Activated naive CD8-positive, alpha-beta T cell treated with anti-CD3 and anti-CD28 coated beads, Interleukin-2, amount 50 U/mL, for 16 hours (primary cell): ENCODE results near the gene MESP1.
A peak's percentile ranks its signal among the peaks of the same experiment; 100 is the strongest.

ENCODE experiments used
- DNase-seq: peaks from one replicate; pipeline ENCODE4 v3.0.0-alpha.2; 2020; ENCODE audit warnings: low read depth, low spot score

The MESP1 gene

GRCh38 chr15:89758981-89759380 lies 7.9 kb upstream of the MESP1 start:
- no peak for DNase-seq

- DNase-seq: no peak
Measured at GRCh38 chr15:89758283-89758682, 7.2 kb upstream of the MESP1 start.

DNA sequence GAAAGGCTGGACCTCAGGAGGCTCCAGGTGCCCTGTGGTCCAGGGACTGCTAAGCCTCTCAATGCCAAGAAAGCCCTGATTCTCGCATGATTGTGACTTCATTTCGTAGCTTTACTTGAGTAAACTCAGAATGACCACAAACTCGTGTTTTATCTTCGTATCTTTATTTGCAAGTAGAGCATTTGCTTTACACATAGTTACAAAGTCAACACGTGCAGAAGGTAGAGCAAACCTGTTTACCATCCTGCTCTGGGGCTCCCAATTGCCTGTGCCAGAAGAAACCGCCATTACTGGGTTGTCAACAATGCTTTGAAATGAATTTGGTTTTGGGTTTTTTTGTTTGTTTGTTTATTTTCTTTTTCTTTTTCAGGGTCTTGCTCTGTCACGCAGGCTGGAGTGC lies 5.8 kb upstream of the MESP1 start:
- DNase-seq: no peak

- no peak for DNase-seq
Measured at GRCh38 chr15:89755701-89756100, 4.7 kb upstream of the MESP1 start.

DNA sequence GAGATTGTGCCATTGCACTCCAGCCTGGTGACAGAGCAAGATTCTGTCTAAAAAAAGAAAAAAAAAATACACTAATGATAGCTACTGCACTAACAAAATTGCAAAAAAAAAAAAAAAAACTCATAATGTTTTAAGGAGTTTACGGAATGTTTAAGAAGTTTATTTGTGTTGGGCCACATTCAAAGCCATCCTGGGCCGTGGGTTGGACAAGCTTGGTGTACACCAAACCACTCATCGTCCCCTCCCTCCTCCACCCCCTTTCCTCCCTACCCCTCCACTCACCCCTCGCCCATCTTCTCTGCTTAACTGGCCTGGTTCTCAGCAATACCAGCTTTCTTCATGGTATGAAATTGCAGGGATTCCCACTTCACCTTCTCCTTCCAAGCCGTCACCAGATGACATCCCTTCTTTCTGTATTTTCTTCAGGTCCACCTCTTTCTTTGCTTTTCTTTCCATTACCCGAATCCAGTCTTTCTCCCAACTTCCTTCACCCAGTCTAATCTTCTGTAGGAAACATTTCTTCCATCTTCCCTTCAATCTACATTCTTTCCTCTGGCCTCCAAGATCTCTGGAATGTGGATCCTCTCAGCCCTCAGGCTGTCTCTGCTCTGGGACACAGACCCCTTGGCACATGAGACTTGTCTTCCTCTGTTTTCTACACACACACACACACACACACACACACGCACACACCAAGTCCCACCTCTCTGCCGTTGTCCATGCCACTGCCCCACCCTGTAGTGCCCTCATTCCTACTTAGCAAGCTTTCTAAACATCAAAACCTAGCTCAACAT lies 3.5 kb upstream of the MESP1 start:
- DNase-seq: no peak

DNA sequence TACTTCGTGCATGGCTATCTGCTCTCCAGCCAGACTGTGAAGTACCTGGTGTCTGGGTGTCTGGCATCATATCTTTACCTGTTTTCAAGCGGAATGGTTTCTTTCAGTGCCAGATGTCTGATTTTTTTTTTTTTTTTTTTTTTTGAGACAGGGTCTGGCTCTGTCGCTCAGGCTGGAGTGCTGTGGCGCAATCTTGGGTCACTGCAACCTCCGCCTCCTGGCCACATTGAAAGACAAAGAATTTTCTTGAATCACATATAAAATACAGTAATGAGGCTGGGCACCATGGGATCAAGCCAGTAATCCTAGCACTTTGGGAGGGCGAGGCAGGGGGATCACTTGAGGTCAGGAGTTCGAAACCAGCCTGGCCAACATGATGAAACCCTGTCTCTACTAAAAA lies 2.8 kb upstream of the MESP1 start:
- no peak for DNase-seq

DNA sequence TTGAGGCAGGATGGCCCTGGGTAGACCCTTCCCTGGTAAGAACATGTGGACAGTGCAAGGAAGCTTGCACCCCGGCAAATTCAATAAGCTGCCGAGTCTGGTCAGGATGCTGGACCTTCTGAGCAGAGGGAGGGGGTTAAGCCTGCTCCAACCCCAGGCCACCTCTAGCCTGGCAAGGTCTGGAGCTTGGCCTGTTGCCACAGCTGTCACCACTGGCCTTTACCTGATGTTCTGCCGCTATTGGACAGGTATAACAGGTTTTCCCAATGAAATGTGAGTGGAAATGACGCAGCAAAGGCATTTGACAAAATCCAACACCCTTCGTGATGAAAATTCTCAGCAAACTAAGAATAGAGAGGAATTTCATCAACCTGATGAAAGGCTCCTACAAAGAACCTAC lies 699 bp upstream of the MESP1 start:
- DNase-seq: no peak

DNA sequence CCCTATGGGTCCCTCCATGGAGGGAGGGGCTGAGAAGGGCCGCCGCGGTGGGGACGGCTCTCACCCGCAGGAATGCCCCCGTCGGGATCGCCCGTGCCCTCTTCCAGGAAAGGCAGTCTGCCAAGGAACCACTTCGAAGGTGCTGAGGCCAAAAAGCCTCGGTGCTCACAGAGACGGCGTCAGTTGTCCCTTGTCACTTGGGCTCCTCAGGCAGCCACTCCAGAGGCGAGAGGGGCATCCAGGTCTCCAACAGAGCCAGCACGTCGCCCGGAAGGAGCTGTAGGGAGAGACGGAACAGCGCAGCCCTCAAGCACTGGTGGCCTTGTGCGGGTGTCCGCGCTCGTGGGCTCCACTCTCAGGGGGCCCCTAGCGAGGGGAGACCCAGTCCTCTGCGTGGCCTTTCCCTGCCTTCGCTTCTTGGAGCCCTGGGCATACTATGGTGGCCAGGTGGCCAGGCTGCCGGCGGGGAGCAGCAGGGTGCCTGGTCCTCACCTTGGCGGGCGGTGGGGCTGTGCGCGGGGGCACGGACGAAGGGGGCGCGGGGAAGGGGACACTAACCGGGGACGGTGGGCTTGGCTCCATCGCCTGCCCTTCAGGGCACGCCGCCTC lies 994 bp downstream of the MESP1 start:
- no peak for DNase-seq

- DNase-seq: no peak
Measured at GRCh38 chr15:89749526-89749925, 1.5 kb downstream of the MESP1 start.

- no peak for DNase-seq
Measured at GRCh38 chr15:89749054-89749453, 2.0 kb downstream of the MESP1 start.

DNA sequence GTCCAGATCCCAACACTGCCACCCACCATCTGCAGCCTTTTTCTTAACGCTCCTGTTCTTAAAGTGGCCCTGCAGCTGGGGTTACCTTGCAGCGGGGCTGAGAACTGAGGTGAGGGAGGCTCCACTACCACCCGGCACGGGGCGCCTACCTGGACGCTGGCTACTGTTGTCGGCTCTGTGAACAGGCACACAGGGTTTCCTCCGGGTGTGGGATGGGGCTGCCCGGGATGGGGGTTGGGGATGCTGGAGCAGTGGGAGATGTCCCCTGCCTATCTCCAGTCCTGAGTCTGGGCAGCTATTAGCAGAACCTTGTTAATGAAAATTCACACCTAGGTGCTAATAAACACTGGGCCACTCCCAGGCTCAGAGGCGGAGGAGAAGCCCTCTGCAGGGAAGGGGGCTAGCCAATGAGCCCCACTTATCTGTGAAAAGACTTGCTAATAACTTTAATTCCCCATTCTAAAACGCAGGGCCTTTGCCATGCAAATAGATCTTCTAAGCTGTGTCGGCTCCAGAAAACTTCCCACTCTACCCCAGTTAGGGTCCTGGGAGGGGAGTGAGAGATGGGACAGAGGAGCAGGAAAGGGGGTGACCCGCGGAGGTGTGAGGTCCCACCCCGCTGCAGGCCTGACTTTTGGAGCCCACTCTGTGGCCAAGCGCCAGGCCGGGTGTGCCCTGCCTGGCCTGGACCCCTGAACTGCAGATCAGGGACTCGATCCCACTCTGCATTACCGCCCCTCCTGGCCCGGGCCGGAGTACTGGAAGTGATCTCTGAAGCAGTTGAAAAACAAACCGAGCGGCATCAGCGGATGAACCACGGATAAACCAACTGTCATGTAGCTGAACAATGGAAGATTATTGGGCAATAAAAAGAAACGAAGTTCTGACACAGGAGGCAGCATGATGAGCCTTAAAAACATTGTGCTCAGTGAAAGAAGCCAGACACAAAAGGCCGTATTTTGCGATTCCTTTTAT lies 3.1 kb downstream of the MESP1 start:
- no peak for DNase-seq

- no peak for DNase-seq
Measured at GRCh38 chr15:89746386-89746780, 4.7 kb downstream of the MESP1 start.

GRCh38 chr15:89745768-89746167 lies 5.3 kb downstream of the MESP1 start:
- DNase-seq: no peak

DNA sequence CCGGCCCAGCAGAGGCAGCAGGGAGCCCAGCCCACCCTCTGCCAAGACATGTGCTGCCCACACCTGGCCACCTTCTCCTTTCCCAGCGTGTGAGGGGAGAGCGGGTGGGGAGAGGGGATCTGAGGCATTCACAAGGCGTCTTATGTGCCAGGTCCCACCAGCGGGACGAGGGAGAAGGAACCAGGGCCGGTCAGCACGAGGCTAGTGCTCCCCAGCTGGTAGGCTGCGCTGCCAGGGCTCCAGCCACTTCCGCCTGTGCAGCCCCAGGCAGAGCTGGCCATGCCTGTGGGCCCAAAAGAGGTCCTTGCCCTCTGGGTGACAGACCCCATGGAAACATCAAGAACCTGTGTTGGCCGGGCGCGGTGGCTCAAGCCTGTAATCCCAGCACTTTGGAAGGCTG lies 5.9 kb downstream of the MESP1 start:
- DNase-seq: no peak

DNA sequence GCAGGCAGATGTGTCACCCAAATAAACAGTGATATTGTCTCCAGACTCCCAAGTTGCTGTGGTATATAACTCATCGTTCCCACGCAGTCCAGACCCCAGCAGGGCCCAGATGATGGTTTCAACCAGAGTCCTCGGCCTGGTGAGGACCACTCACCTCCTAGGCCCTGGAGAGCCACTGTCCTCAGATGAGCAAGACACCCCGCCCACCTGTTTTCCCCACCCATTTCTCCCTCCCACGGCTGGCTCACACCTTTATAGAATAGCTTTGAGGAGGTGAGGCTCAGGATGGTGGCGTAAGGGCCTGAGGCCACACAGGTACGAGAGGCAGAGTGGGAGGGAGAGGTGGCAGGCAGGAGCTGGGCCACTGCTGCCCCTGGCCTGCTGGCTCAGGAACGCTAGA lies 7.5 kb downstream of the MESP1 start:
- DNase-seq: no peak

- no peak for DNase-seq
Measured at GRCh38 chr15:89743011-89743410, 8.0 kb downstream of the MESP1 start.

DNA sequence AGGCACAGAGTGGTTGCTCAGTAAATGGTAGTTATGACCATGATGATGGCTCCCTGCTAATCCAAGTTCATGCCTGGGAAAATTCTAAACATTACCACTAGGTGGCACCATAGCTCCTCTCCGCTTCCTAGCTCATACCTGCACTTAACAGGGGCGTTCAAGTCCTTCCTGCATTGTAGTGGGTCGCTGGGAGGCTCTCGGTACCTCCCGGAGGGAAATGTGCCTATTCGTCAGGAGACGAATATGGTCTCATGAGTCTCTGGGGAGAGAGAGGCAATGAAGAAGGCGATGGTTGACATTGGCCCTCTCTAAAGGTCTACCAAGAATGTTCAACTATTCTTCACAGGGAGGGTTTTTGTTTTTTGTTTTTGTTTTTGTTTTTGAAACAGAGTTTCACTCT lies 10.9 kb downstream of the MESP1 start:
- peak; percentile 14 for DNase-seq

GRCh38 chr15:89735773-89736172 lies 15.3 kb downstream of the MESP1 start:
- no peak for DNase-seq

DNA sequence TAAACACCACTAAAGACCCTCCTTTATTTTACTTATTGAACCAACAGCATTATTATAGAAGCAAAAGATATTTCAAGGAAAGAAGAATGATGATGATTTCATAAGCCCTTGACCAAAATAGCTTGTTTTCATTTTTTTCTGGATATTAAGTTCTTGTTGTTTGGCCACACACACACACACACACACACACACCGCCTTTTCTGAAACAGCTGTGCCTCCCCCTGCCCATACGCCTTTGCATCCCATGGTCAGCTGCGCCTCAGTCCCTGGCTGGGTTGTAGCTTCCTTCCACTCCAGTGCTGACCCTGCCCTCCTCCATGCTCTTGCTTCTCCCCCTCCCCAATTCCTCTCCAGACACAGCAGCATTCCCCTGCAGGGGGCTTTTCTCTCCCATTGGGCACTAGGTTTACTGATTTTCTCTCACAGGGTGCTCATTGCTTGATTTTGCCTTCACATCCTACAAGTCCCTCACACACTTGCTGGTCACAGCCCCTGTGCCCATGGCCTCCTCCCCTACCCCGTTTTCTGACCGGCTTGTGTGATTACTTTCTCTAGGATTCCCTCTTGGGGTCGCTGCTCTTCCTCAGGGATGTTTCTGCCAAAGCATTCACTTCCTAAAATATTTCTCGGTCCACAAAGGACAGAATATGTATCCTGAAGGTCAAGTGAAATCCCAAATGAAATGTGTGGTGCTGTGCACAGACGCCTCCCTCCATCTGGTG lies 18.4 kb downstream of the MESP1 start:
- no peak for DNase-seq

GRCh38 chr15:89731275-89731674 lies 19.8 kb downstream of the MESP1 start:
- DNase-seq: no peak

DNA sequence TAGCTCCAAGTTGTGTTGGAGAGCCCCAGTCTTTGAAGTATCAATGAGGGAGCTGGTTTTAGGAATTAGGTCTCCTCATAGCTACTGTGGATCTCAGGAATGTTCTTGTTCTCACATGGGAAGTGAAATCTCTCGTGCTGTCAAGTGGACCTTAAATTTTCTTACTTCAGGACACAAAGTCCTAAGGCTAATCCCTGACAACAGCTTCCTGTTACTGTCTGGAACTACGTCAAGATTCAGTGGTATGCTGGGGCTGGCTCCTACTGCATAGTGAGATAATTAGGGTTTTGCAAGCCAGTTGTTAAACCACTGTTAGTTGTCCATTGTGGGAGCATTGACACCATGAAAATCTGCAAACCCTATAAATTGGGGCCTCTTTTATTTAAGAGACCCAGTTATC lies 22.8 kb downstream of the MESP1 start:
- no peak for DNase-seq

GRCh38 chr15:89725064-89725463 lies 26.0 kb downstream of the MESP1 start:
- DNase-seq: no peak
